Stimulated activated CD4-positive, alpha-beta T cell treated with anti-CD3 and anti-CD28 coated beads, TNF-alpha, amount 100 ng/mL, for 4 hours (primary cell): ENCODE results near the gene LRRC70.

Experiments used
- DNase-seq, 3 experiments: peaks; one replicate each; pipeline ENCODE4 v3.0.0-alpha.2; 2020; ENCODE audit warnings: low read depth in 3 of 3

Gene LRRC70

DNA sequence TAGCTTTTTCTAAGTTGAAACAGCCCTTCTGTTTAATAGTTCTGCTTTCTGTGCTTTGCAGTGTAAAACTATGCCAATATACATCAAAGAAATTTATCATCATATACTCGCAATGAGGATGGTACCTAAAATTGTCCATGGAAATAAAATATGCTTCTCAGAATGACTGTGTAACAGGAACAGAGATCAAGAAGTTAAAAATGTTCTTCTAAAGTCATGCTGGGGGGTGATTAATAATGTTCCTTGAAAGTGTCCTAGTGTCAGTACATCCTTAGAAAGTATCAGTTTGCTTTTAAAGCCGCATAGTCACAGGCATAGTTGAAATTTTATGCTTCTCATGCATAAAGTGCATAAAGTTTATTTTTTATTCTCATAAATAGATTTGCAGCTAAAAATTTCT lies 4.0 kb upstream of the LRRC70 start:
- DNase-seq = no peak

DNA sequence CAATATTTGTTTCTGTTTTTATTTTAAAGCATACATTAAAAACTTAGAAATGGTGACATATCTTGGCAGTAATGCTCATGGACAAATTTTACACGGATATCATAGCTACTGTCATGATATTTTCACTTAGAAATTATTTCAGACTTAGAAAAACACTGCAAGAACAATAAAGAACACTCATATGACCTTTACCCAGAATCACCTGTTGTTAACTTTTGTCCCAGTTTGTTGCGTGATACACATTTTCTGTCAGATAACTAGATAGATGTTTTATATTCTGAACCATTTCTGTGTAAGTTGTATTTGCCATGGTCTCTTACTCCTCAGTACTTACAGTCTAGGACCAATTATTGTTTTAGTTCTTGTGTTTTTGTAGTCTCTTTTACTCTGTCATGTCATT lies 3.6 kb upstream of the LRRC70 start:
- no peak for DNase-seq

DNA sequence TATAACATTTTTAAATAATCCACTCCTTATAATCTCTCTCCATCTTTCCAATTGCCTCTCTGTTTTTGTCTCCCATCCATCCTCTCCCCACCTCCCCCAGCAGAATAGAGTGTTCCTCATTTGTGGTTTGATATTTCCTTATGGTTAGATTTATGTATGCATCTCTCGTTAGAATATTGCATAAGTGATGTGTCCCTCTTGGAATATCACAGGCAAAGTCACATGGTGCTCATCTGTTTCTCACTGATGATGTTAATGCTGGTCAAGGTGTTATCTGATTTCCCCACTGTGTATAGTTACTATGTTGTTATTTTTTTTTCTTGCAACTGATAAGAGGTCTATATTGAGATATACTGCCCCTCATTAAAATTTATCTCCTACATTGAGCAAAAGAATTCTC lies 3.1 kb upstream of the LRRC70 start:
- no peak for DNase-seq

DNA sequence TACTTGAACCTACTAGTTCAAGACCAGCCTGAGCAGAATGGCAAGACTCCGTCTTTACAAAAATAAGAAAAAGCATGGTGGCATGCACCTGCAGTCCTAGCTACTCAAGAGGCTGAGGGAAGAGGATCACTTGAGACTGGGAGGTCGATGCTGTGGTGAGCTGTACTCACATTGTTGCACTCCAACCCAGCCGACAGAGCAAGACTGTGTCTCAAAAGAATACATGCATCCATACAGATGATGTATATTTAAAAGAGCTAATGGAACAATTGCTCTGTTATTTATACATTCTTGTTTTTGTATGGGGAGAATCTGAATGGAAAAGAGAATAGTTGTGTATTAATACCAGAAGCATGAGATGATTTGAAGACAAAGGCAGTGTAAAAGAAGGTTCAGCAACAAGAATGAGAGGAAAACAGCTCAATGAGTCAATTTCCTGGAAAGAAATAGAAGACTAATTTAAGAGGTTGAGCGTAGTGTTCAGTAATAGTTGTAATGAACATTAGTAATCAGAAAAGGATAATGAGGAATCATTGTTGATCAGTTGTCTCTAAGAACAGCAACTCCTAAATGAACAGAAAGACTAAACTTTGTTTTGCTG lies 1.9 kb upstream of the LRRC70 start:
- DNase-seq = no peak

DNA sequence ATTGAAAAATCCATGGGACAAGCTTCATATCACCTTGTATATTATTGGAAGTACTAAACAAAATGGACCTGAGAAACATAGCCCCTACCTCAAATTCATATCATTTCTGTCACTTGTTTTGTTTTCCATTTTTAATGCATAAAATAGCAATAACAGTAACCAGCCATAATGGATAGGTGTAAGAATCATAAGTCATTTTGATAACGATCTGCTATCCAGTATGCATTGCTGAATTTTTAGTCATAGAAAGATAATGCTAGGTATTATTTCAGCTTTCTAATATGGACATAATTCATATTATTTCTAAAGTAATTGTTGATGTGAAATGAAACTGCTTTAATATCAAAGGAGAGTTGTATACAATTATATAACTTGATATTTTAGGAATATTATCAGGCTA lies 1.1 kb upstream of the LRRC70 start:
- DNase-seq = no peak

DNA sequence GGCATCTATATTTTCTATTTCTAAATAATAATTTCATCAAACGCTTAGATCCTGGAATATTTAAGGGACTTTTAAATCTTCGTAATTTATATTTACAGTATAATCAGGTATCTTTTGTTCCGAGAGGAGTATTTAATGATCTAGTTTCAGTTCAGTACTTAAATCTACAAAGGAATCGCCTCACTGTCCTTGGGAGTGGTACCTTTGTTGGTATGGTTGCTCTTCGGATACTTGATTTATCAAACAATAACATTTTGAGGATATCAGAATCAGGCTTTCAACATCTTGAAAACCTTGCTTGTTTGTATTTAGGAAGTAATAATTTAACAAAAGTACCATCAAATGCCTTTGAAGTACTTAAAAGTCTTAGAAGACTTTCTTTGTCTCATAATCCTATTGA lies 1.1 kb downstream of the LRRC70 start:
- no peak for DNase-seq

DNA sequence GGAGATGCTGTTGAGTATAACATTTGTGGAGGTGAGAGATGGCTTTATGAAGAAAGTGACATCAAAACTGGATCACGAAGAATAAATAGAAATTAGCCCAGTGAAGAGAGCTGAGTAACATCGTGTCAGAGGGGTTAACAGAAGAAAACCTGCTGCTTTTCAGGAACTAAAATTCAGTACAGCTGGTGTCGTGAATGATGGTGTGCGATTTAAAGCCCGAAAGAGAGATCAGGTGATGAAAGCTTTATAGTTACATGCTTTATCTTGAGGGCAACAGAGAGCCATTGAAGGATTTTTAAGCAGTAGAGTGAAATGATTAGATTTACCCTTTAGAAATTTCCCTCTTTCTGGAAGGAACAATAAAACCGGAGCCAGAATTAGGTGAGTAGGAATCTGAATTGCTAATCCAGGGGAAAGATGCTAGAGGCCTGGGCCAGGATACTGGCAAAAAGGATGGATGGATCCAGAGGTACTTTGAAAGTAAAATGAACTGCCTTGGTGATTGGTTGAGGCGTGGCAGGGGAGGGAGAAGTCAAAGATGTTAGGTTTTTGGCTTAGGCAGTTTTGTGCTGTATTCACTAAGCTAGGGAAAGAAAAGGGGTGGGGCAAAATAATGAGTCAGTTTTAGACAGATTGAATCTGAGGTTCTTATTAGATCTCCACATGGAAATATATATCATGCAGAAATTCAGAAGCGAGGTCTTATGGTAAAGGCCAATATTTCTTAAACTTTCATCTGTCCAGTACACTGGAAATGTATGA lies 3.4 kb downstream of the LRRC70 start:
- no peak for DNase-seq

DNA sequence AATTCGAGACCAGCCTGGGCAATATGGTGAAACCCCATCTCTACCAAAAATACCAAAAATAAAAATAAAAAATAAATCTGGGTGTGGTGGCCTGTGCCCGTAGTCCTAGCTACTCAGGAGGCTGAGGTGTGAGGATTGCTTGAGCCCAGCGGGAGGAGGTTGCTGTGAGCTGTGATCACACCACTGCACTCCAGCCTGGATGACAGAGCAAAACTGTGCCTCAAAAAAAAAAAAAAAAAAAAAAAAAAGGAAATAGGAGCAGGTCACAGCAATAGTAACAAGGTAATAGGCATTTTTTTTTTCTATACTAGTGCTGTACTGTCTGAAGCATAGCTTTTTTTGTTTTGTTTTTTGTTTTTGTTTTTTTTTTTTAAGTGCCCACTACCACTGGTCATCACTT lies 5.8 kb downstream of the LRRC70 start:
- no peak for DNase-seq

DNA sequence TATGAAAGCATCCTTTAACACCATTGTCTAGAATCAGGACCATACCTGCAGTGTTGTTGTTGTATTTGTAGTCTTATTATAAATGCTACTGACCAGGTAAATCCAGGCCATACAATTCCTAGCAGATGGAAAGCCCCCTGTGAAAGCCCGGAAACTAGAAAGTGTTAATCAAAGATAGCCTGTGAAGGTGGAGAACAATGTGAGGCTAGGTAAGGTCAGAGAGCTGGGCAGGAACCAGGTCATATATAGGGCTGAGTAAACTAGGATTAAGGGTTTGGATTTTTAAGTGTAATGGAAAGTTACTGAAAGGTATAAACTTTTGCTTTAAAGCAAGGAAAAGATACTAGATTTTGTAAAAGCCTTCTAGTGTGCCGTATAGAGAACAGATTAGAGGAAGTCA lies 6.7 kb downstream of the LRRC70 start:
- DNase-seq = no peak

DNA sequence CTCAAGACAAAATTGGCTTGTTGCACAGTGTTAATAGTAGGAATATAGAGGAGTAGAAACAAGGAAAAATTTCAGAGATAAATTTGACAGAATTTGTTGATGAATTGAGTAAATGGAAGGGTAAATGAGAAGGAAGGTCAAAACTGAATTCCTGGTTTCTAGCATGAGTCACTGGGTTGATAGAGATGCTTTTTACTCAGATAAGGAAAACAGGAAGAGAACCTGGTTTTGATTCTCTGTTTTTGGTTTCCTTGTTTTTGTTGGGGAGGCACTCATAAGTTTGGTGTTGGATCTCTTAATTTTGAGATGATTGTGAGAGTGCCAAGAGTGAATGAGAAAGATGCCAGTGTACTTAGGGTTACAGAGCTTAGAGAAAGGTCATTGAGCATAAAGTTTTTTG lies 7.1 kb downstream of the LRRC70 start:
- no peak for DNase-seq

DNA sequence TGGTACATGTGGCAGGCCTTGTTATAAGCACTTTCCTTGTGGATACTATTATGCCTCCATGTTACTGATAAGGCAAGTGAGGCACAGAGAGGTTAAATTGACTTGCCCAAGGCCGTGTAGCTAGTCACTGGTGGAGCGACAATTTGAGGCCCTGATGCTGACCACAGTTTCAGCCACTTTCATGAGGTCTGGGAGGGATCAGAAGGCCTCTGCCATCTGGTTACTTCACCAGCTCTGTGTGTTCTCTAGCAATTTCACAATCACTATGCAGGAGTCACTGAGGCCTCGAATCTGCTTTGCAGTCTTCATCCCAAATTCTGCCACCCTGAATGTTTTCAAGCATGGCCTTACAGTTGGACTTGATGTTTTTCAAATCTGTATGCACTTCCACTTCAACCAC lies 9.1 kb downstream of the LRRC70 start:
- DNase-seq = no peak

DNA sequence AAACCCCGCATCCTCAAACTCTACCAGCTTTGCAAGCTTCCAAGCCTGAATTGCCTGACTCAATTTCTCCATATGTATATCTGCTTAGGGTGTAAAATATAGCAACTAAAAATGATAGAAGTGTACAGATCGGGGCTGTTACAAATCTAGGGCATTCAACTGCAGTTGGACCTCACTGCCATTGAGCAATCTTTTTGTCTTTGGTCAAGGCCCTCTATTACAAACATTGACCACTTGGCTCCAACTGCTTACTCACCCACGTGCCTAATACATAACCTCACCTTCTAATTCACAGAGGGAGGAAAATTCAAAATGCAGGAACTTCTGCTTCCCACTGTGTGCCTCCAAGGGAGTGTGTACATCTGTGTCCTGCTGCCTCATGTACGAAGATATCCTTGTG lies 10.0 kb downstream of the LRRC70 start:
- no peak for DNase-seq

DNA sequence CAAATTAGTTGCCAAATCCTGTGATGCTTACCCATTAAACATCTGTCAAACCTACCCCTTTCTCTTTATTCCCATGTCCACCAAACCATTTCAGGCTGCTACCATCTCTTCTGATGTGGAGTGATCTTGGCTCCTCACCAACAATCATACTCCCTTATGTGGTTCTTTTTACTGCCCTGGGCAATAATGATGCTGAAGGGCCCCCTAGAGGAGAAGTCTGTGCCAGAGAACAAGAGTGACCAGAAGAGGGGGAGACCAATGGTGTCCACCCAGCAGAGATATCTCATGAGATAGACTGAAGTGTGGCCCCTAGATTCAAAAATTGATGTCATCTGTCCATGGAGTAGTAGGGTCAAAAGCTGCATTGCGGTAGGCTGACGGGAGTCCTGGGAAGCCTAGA lies 10.9 kb downstream of the LRRC70 start:
- no peak for DNase-seq

DNA sequence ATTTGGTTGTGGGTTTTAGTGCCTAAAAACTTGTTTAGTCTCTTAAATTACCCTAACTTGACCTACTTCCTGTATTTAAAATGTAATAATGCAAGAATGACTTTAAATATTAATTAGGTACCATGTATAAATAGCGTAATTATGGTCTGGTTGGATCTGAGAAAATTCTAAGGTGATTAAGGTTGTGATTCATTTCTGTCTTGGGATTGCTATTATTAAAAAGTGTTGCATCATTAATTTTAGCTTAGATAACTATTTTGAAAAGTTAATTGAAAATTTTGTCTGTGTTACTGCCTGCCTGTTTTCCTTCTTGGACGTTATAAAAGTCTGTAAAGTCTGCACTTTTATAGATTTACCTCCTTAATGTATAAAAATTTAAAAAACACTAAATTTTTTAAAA lies 11.8 kb downstream of the LRRC70 start:
- DNase-seq = no peak

DNA sequence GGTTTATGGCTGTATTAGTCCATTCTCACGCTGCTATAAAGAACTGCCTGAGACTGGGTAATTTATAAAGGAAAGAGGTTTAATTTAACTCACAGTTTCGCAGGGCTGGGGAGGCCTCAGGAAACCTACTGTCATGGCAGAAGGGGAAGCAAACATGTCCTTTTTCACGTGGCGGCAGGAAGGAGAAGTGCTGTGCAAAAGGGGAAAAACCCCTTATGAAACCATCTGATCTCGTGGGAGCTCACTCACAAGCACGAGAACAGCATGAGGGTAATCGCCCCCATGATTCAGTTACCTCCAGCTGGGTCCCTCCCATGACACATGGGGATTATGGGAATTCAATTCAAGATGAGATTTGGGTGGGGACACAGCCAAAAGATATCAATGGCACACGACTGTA lies 13.9 kb downstream of the LRRC70 start:
- DNase-seq = no peak

DNA sequence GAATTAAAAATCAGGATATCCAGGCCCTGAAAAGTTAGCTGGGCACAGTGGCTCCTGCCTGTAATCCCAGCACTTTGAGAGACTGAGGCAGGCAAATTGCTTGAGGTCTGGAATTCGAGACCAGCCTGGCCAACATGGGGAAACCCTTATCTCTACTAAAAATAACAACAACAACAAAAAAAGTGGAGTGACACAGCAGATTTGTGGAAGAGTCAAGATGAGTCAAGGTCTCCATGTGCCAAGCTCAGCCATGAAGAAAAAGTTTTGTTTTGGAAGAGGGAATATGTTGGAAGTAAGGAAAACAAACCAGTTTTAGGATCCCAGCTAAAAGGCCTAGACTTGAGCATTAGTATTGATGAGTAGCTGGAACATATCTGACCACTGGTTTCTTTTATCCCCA lies 14.7 kb downstream of the LRRC70 start:
- no peak for DNase-seq

DNA sequence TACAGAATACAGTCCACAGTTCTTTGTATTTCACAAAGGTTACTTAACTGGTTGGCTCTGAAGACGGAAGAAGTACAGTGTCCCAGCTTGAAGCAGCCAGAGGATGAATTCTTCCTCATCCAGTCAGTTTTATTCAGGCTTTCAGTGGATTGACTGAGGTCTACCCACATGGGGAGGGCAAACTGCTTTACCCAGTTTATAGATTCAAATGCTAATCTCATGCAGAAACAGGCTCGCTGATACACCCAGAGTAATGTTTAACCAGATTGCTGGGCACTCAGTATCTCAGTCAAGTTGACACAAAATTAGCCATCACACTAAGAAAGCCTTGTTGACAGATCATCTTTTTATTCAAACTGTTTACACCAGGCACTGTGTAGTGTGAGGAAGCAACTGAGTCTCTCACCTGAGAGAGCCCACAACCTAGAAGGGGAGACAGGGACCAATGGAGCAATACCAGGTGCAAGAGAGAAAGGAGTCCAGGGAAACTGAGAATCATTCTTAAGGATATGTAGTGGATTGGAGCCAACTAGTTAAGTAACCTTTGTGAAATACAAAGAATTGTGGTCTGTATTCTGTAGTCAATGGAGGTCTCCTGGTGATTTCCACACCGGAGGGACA lies 15.9 kb downstream of the LRRC70 start:
- DNase-seq = no peak

DNA sequence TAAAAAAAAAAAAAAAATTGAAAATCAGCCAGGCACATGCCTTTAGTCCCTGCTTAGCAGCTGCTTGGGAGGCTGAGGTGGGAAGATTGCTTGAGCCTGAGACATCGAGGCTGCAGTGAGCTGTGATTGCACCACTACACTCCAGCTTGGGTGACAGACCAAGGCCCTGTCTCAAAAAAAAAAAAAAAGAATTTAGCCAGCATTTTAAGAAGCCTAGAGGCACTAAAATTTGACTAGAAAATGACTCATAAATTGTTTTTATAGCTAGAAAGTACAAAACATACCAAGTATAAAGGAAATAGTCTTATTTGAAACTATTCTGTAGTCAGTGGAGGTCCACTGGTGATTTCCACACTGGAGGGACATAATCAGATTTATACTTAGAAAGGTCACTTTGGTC lies 17.5 kb downstream of the LRRC70 start:
- no peak for DNase-seq

DNA sequence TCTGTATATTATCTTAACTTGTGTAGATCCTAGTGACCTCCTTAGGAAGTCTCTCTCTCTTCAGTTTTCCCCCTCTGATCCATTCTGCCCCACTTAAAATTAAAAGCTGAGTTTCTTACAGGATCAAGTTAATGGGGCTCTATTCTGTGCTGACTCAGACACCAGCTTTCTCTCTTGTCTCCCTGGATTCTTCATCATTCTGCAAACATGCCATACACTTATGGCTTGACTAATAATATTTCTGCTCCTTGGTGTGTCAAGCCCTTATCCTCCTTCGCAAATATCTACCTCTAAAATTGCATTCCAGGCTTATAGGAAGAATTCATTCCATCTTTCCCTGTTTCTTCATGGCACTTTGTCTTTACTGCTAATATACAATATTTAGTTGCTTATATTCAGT lies 18.1 kb downstream of the LRRC70 start:
- DNase-seq = no peak

DNA sequence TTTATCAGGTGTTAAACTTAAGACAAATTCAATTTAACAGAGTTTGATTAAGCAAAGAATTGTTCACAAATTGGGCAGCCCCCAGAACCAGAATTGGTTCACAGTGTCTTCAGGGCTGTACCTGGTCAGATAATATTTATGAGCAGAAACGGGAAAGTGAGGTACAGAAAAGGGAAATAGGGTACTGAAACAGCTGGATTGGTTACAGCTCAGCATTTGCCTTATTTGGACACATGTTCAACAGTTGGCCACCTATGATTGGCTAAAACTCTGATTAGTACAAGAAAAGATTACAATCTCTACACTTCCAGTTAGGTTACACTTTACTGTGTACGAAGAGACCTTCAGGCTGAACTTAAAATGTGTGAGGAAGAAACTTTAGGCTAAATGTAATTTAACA lies 18.7 kb downstream of the LRRC70 start:
- DNase-seq = no peak

DNA sequence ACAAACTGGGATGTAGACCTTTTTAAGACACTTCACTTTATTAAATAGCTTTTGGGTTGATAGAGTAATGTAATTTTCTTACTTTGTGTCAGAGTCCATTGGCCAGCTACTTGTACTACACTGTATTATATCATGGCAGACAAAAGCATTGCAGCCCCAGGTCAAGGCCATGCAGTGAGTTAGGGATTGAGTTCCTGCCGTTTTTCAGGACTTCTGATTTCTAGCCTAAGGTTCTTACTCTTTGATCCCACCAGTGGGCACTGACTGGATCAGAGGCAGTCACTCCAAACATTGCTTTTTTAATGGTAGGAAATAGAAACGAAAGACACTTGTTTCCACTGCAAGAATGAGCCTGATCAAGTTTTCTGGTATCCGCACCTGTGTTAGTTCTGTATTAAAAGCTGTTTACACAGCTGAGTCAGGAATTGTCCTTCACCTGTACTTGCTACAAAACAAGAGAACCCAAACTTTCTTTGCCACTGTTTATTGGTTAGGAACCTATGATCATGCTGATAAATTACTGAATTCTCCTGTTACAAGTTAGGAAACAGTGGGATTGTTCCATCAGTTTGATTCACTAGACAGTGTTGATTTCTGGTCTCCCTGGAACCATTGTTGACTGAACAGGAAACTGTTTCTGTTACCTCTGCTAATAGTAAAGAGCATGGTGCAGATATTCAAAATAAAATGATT lies 22.1 kb downstream of the LRRC70 start:
- no peak for DNase-seq

DNA sequence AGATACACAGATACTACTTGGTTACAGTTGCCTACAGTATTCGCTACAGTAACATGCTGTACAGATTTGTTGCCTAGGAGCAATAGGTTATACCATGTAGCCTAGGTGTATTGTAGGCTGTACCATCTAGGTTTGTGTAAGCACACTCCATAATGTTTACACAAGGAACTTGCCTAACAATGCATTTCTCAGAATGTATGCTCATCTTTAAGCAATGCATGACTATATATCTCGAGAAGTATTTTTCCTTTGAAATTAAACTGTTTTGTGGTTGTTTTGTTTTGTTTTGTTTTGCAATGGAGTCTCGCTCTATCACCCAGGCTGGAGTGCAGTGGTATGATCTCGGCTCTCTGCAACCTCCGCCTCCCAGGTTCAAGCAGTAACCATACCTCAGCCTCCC lies 25.3 kb downstream of the LRRC70 start:
- no peak for DNase-seq

DNA sequence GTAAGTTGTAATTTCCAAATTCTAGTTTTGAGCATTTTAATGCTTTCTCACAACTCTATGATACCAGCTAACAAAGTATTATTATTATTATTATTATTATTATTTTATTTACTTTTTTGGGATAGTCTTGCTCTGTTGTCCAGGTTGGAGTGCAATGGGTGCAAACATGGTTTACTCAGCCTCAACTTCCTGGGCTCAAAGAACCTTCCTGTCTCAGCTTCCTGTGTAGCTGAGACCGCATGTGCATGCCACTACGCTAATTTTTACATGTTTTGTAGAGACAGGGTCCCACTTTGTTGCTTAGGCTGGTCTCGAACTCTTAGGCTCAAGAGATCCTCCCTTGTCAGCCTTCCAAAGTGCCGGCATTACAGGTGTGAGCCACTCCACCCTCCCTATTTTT lies 27.0 kb downstream of the LRRC70 start:
- no peak for DNase-seq
